ENCODE results near the gene PHTF2.

PHTF2 gene

DNA sequence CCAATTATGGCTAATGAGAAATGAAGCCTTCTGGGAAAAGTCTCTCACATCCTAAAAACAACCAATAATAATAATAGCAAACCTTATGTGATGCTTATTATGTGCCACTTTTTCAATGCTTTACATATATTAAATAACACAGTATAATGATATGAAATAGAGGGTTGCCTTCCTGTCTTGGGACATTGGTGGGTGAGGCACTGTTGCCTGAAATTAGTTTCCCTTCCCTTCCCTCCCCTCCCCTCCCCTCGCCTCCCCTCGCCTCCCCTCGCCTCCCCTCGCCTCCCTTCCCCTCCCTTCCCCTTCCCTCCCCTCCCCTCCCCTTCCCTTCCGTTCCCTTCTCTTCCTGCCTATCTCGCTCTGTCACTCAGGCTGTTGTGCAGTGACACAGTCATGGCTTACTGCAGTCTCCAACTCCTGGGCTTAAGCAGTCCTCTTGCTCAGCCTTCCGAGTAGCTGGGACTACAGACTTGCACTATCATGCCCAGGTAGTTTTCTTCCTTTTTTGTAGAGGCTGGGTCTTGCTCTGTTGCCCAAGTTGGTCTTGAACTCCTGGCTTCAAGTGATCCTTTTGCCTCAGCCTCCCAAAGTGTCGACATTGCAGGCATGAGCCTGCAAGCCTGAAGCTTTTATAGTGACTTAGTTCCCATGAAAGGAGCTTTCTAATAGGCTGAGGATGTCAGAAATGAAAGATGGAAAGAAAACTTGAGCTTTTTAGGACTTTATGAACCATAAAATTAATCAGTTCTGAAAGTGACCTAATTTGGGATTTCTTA lies 47.9 kb downstream of the PHTF2 start:
- CTCF ChIA-PET = interaction anchor here (0.8 kb wide), 1 partner anchor 21 kb away, joined by 3 read pairs; no protein-coding TSS in a partner anchor
- no peak overlapping the region for H3K4me3 ChIP-seq (ENCODE audit: low read depth, low read length)
- DNase-seq (ENCODE audit: low read depth, low spot score) = no peak
- no peak for TF ChIP-seq CTCF (IDR thresholded peaks at IDR 0.05; ENCODE audit: insufficient read depth, low read length, missing control alignments)
- POLR2A ChIA-PET = no interaction called here

DNA sequence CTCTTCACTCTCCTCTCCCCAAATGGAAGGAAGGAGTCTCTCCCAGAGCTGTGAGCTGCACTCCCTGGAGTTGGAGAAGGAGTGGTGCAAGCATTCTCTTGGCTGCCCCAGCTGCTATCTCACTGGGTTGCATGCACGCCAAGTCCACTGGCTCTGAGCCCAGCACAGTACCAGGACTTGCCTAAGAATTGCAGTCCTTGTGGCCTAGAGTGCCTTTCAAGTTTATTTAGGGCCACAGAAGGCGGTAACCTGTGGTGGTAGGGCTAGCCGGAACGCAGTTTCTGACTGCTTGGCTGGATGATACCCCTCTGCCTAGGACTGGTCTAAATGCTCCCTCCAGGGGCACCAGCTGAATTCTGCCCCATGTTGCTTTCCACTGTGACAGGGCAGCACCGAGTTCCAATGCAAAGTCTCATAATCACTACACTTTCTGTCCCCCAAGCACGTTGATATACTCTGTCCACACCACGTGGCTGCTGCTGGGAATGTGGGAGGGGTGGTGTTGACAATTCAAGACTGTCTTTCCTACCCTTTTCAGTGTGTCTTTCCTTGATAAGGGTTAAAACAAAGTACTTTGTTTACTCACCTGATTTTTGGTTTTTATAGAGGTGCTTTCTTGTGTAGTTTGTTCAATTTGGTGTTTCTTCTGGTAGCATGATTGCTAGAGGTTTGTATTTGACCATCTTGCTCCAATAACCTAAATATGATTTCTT lies 57.0 kb downstream of the PHTF2 start:
- DNase-seq (ENCODE audit: low read depth, low spot score) = no peak
- ChIA-PET POLR2A (no interaction called here), CTCF (no interaction called here)
- no peak for TF ChIP-seq CTCF (IDR thresholded peaks at IDR 0.05; ENCODE audit: insufficient read depth, low read length, missing control alignments)
- H3K4me3 ChIP-seq (ENCODE audit: low read depth, low read length) = no peak overlapping the region

- ChIA-PET CTCF (no interaction called here), POLR2A (no interaction called here)
- no peak for DNase-seq (ENCODE audit: low read depth, low spot score)
- H3K4me3 ChIP-seq (ENCODE audit: low read depth, low read length) = no peak overlapping the region
- TF ChIP-seq CTCF (IDR thresholded peaks at IDR 0.05; ENCODE audit: insufficient read depth, low read length, missing control alignments) = no peak
These were observed 59.7 kb downstream of the PHTF2 start for GRCh38 chr7:77858278-77858677.

DNA sequence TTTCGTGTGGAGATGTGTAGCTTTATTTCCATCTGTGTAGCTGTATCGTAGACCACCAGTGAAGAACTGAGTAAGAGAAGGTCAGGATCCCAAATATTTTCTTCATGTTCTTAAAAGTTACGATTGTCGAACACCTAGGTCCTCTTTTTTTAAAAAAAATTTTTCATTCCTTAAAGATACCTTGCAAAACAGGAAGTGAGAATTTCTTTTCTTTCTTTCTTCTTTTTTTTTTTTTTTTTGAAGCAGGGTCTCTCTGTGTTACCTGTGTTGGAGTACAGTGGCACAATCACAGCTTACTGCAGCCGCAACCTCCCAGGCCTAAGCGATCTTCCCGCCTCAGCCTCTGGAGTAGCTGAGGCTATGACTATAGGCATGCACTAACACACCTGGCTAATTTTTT lies 60.8 kb downstream of the PHTF2 start:
- DNase-seq (ENCODE audit: low read depth, low spot score) = no peak
- ChIA-PET POLR2A (no interaction called here), CTCF (no interaction called here)
- no peak overlapping the region for H3K4me3 ChIP-seq (ENCODE audit: low read depth, low read length)
- TF ChIP-seq CTCF (IDR thresholded peaks at IDR 0.05; ENCODE audit: insufficient read depth, low read length, missing control alignments) = no peak

DNA sequence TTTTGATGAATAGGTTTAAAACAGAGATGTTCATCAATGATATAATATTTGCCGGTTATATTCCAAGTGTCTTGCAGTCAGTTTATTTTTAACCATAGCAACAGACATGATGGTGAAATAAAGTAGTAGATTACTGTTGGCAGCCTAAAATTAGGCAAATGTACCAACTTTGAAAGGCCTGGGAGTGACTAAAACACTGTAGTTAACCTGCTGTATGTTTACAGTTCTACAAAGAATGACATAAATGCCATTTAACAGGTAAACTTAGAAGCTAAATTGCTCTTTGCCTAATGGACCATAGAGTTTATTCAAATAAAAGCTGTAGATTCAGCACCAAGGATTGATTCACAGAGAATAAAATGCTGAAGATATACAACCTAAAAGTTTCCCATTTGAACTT lies 64.1 kb downstream of the PHTF2 start:
- POLR2A ChIA-PET = no interaction called here
- DNase-seq (ENCODE audit: low read depth, low spot score) = no peak
- no peak overlapping the region for H3K4me3 ChIP-seq (ENCODE audit: low read depth, low read length)
- CTCF ChIA-PET = no interaction called here
- no peak for TF ChIP-seq CTCF (IDR thresholded peaks at IDR 0.05; ENCODE audit: insufficient read depth, low read length, missing control alignments)

DNA sequence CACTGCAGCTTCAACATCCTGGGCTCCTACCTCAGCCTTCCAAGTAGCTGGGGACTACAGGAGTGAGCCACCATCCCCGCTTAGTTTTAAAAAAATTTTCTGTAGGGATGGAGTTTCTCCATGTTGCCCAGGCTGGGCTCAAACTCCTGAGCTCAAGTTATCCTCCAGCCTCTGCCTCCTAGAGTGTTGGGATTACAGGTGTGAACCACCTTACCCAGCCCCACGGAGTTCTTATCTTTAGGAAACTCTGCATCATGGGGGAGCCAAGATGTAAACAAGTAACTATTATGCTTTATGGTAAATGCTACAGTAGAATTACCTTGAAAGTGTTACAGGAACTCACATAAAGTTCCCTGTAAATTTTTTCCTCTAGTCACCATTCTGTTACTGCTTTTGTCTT lies 65.3 kb downstream of the PHTF2 start:
- H3K4me3 ChIP-seq (ENCODE audit: low read depth, low read length) = no peak overlapping the region
- POLR2A ChIA-PET = no interaction called here
- CTCF ChIA-PET = interaction anchor here (1.3 kb wide), 1 partner anchor 10 kb away, joined by 4 read pairs; no protein-coding TSS in a partner anchor
- no peak for TF ChIP-seq CTCF (IDR thresholded peaks at IDR 0.05; ENCODE audit: insufficient read depth, low read length, missing control alignments)
- DNase-seq (ENCODE audit: low read depth, low spot score) = no peak
